RWPE2 (cell line): ENCODE data around the gene CXCR6.

Experiments
- ATAC-seq: fragments of 200-7000 bp; cut with Tn5 transposase; 3 replicates; pipeline ENCODE4 v1.9.1; 2021; ENCODE audit warnings: low read depth
- DNase-seq: peaks from one replicate; pipeline ENCODE4 v3.0.0-alpha.2; 2020; ENCODE audit warnings: low spot score
- H3K27ac ChIP-seq: fragments of 450-650 bp; 2 replicates; pipeline ENCODE4 v1.5.1; 2017; ENCODE audit warnings: mild to moderate bottlenecking; ENCODE audit not compliant: poor library complexity, severe bottlenecking
- H3K27me3 ChIP-seq: fragments of 250-450 bp; sonication (Bioruptor Pico); 2 replicates; pipeline ENCODE4 v1.5.1; 2021; ENCODE audit warnings: mild to moderate bottlenecking, moderate library complexity; ENCODE audit not compliant: insufficient read depth, poor library complexity, severe bottlenecking
- H3K36me3 ChIP-seq: fragments of 250-450 bp; sonication (Bioruptor Pico); 2 replicates; pipeline ENCODE4 v1.5.1; 2020; ENCODE audit warnings: low read depth, mild to moderate bottlenecking, moderate library complexity
- H3K4me1 ChIP-seq: fragments of 250-450 bp; sonication (Bioruptor Pico); 2 replicates; pipeline ENCODE4 v1.5.1; 2021; ENCODE audit warnings: mild to moderate bottlenecking, moderate library complexity; ENCODE audit not compliant: insufficient read depth, poor library complexity, severe bottlenecking
- H3K4me3 ChIP-seq: fragments of 250-450 bp; sonication (Bioruptor Pico); 2 replicates; pipeline ENCODE4 v1.5.1; 2021; ENCODE audit warnings: mild to moderate bottlenecking, moderate library complexity; ENCODE audit not compliant: severe bottlenecking
- H3K9me3 ChIP-seq: fragments of 250-450 bp; sonication (Bioruptor Pico); 2 replicates; pipeline ENCODE4 v1.5.1; 2021; ENCODE audit warnings: mild to moderate bottlenecking, moderate library complexity; ENCODE audit not compliant: severe bottlenecking
- TF ChIP-seq, protein P1 (sequence below): fragments of 450-650 bp; IDR thresholded peaks from one replicate; pipeline ENCODE4 v1.5.1; 2017; ENCODE audit warnings: mild to moderate bottlenecking, moderate library complexity; ENCODE audit not compliant: poor library complexity, severe bottlenecking

CXCR6 gene

DNA sequence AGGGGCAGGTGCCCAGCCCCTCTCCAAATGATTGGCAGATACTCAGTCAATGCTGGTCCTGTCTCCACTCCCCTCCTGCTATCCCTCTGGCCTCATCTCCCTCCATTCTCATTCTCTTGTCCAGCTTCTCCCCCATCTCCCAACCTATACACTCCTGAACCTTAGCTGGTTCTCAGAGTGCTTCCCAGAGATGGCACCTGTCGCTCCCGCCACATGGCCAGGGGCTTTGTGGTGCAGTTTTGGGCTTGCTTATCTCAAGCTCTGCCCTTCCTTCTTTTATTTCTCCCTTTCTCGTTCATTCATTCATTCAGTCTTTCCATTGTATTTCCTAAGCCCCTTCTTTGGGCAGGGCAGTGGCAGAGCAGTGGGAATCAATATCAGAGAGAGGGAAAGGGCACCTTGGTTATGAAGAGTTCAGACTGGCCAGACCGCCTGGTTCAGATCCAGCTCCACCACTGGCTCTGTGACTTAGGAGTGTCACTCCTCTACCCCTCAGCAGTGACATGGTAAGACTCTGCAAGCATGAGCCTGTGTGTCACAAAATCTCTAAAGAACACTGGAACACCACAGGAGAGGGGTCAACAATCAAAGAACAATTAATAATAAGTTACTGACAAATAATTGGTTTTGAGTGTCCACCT is 20.2 kb upstream of the CXCR6 start:
- TF ChIP-seq, protein P1, sequence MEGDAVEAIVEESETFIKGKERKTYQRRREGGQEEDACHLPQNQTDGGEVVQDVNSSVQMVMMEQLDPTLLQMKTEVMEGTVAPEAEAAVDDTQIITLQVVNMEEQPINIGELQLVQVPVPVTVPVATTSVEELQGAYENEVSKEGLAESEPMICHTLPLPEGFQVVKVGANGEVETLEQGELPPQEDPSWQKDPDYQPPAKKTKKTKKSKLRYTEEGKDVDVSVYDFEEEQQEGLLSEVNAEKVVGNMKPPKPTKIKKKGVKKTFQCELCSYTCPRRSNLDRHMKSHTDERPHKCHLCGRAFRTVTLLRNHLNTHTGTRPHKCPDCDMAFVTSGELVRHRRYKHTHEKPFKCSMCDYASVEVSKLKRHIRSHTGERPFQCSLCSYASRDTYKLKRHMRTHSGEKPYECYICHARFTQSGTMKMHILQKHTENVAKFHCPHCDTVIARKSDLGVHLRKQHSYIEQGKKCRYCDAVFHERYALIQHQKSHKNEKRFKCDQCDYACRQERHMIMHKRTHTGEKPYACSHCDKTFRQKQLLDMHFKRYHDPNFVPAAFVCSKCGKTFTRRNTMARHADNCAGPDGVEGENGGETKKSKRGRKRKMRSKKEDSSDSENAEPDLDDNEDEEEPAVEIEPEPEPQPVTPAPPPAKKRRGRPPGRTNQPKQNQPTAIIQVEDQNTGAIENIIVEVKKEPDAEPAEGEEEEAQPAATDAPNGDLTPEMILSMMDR = no peak
- no peak overlapping the region for H3K4me3 ChIP-seq

DNA sequence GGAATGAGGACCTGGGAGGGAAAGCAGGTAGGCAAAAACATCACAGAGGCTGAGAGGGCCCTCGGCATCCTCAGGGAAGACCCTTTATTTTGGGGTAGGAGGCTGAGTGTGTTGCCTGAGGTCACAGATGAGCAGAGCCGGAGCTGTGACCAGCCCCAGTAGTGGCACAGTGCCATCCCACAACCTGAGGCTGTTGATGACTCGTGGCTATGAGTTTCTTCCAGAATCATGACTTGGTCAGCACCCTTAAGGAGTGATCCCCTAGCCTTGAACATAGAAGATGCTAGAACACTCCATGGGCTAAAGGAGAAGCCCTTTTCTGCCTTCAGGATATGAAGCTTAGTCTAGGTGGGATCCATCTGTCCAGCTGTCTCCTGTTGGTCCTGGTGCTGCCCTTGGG is 19.5 kb upstream of the CXCR6 start:
- no peak for DNase-seq
- no peaks in the 10 kb centered on the region for H3K9me3 ChIP-seq

More for the DNA sequence above, 20.2 kb upstream of the CXCR6 start:
- no peaks in the 10 kb centered on the region for H3K4me1 ChIP-seq
- no peak for ATAC-seq
- no peak for DNase-seq
- H3K36me3 ChIP-seq = peaks cover 7% of the 10 kb centered on the region; the same call in 1 of the 2 replicates
- no peak overlapping the region for H3K27ac ChIP-seq
- no peaks in the 10 kb centered on the region for H3K27me3 ChIP-seq
- H3K9me3 ChIP-seq = no peaks in the 10 kb centered on the region

DNA sequence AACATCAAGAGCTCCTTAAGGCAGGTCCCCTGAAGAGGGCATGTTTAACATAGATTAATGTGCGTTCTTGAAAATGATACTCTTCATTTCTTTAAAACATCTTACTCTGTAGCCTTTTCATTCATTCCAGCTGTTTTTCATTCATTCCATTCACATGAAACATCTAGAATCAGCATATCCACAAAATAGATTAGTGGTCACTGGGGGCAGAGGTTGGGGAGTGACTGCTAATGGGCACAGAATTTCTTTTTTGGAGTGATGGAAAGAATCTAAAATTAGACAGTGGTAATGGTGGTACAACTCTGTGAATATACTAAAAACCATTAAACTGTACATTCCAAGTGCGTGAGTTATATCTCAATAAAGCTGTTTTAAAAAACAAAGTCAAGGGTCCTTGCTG is 15.4 kb upstream of the CXCR6 start:
- no peak for ATAC-seq
- no peaks in the 10 kb centered on the region for H3K9me3 ChIP-seq
- no peak overlapping the region for H3K27ac ChIP-seq
- no peaks in the 10 kb centered on the region for H3K4me1 ChIP-seq
- H3K27me3 ChIP-seq = no peaks in the 10 kb centered on the region
- no peak for DNase-seq
- TF ChIP-seq, protein P1 = no peak
- H3K4me3 ChIP-seq = no peak overlapping the region
- peaks cover 23% of the 10 kb centered on the region for H3K36me3 ChIP-seq

More for the DNA sequence above, 19.5 kb upstream of the CXCR6 start:
- TF ChIP-seq, protein P1 = no peak
- Histone ChIP-seq H3K27ac (no peak overlapping the region), H3K27me3 (no peaks in the 10 kb centered on the region), H3K36me3 (peaks cover 7% of the 10 kb centered on the region; the same call in 1 of the 2 replicates), H3K4me1 (no peaks in the 10 kb centered on the region), H3K4me3 (no peak overlapping the region)
- no peak for ATAC-seq

DNA sequence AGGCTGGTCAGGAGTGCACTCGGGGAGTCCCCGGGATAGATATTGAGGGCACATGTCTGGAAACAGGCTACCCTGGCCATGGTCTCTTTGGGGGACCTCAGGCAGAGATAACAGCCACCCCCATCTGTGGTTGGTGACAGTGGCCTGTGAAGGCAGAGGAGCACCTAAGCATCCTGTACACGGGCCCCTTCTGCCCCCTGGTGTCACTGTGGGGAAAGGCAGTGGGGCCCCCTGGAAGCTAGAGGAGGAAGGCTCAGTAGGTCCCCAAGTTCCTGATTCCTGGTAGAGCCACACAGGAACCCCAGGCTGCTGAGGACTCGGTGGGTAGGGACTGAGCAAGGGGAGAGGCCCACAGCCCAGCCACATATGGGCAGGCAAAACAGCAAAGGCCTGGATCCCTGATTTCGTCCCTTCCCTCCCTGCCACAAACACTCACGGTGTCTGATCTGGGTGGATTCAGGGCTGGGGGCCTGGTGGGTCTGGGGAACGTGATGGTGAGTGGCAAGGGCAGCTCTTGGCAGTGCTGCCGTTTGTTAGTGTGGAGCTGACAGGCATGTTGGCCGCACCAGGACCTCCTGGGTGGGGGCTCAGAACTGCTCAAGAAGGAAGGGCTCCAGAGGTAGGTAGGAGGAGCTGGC is 14.1 kb upstream of the CXCR6 start:
- no peaks in the 10 kb centered on the region for H3K27me3 ChIP-seq
- H3K9me3 ChIP-seq = no peaks in the 10 kb centered on the region
- TF ChIP-seq, protein P1 = peak; percentile 65
- H3K27ac ChIP-seq = no peak overlapping the region
- DNase-seq (no peak), ATAC-seq (peak; percentile 73)
- H3K36me3 ChIP-seq = peaks cover 25% of the 10 kb centered on the region
- H3K4me1 ChIP-seq = no peaks in the 10 kb centered on the region
- no peak overlapping the region for H3K4me3 ChIP-seq

DNA sequence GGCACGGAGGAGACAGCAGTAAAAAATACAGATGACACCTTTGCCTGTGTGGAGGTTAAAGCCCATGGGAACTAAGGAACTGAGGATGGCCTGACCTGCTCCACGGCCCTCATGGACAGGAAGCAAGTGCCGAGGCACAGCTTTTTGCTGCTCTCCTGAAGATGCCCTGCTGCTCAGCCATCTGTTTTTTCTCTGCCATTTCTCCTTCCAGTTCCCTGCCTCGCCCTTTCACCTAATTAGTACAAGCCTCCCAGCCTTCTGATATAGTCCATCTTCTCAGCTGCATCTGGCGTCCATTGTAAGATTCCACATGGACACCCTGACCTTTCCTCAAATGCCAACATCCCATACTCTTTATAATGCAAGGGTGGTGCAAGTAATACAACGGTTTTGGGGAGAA is 11.8 kb upstream of the CXCR6 start:
- H3K36me3 ChIP-seq = peaks cover 38% of the 10 kb centered on the region
- H3K4me3 ChIP-seq = no peak overlapping the region
- no peak overlapping the region for H3K27ac ChIP-seq
- no peak for DNase-seq
- TF ChIP-seq, protein P1 = no peak
- H3K27me3 ChIP-seq = no peaks in the 10 kb centered on the region
- no peak for ATAC-seq
- no peaks in the 10 kb centered on the region for H3K4me1 ChIP-seq
- no peaks in the 10 kb centered on the region for H3K9me3 ChIP-seq
